GM18520 (cell line): Measurements from ENCODE around the gene ACSBG1.
"Not testable (repeated sequence)": the region's sequence is repeated elsewhere in the genome, so short reads cannot be mapped to it uniquely, and the experiment has no call there.

Experiments used
- ATAC-seq: cut with Tn5 transposase; IDR thresholded peaks from one replicate; pipeline ENCODE4 v1.9.1; 2021; ENCODE audit not compliant: unreplicated experiment

ACSBG1 gene

GRCh38 chr15:78171864-78172472 is 62.4 kb downstream of the ACSBG1 start:
- ATAC-seq: no peak

- peak; percentile 30 for ATAC-seq
Measured at GRCh38 chr15:78170848-78171773, 63.3 kb downstream of the ACSBG1 start.

- no peak for ATAC-seq
Measured at GRCh38 chr15:78168608-78169007, 65.8 kb downstream of the ACSBG1 start.

GRCh38 chr15:78167227-78167888 is 67.0 kb downstream of the ACSBG1 start:
- peak; percentile 79 for ATAC-seq

GRCh38 chr15:78164010-78164409 is 70.4 kb downstream of the ACSBG1 start:
- no peak for ATAC-seq

GRCh38 chr15:78162038-78162437 is 72.3 kb downstream of the ACSBG1 start:
- no peak for ATAC-seq

- ATAC-seq: no peak
Measured at GRCh38 chr15:78159395-78159794, 75.0 kb downstream of the ACSBG1 start.

GRCh38 chr15:78157203-78157602 is 77.2 kb downstream of the ACSBG1 start:
- no peak for ATAC-seq

GRCh38 chr15:78156653-78157052 is 77.7 kb downstream of the ACSBG1 start:
- ATAC-seq: no peak

GRCh38 chr15:78155355-78155939 is 78.9 kb downstream of the ACSBG1 start:
- ATAC-seq: no peak

GRCh38 chr15:78154955-78155354 is 79.4 kb downstream of the ACSBG1 start:
- ATAC-seq: no peak

GRCh38 chr15:78151075-78151474 is 83.3 kb downstream of the ACSBG1 start:
- not testable (repeated sequence) for ATAC-seq

- no peak for ATAC-seq
Measured at GRCh38 chr15:78149805-78150751, 84.3 kb downstream of the ACSBG1 start.

GRCh38 chr15:78149068-78149804 is 85.1 kb downstream of the ACSBG1 start, which contains the start of gene IDH3A:
TSS of gene IDH3A (plus strand) at chr15:78149362. CDS start at chr15:78149404, 42 bp downstream.
- ATAC-seq: peak; percentile 70

- no peak for ATAC-seq
Measured at GRCh38 chr15:78148392-78149067, 85.8 kb downstream of the ACSBG1 start.

- ATAC-seq: no peak
Measured at GRCh38 chr15:78147566-78147965, 86.8 kb downstream of the ACSBG1 start.

GRCh38 chr15:78146425-78147154 is 87.8 kb downstream of the ACSBG1 start:
- ATAC-seq: no peak

GRCh38 chr15:78142332-78142731 is 92.0 kb downstream of the ACSBG1 start:
- ATAC-seq: no peak
